A549 (cell line): Measurements from ENCODE around the gene MOB3C. TPM values are rescaled to one million over a fixed set of nuclear protein-coding genes. Genes with fewer than 3 reads are reported as not detected.

ENCODE experiments used
- ATAC-seq, 2 experiments: fragments of 200-7000 bp in 1 of 2; fragments of >200 bp in 1 of 2; cut with Nextera tagmentation in 1 of 2; cut with Tn5 transposase in 1 of 2; 3 replicates each; pipeline versions ENCODE4 v1.8.0 to v1.9.1; 2018 to 2020; ENCODE audit warnings: mild to moderate bottlenecking in 1 of 2, moderate library complexity in 1 of 2
- CTCF ChIA-PET: fragments of 300-600 bp; sonication (Branson Sonifier 250); formaldehyde crosslinking; extraction: SDS; loops from one replicate; lab custom pipeline; 2021; ENCODE audit warnings: antibody characterized with exemption, inconsistent platforms; lab: Yijun Ruan, JAX
- POLR2A ChIA-PET: fragments of 350-600 bp; formaldehyde crosslinking; extraction: SDS; loops from one replicate; lab custom pipeline; 2021; ENCODE audit warnings: antibody characterized with exemption, inconsistent platforms; lab: Yijun Ruan, JAX
- DNase-seq, 2 experiments: peaks; one replicate each; pipeline versions ENCODE4 v3.0.0 to v3.0.0-alpha.2; 2011 to 2016; ENCODE audit warnings: low read depth in 1 of 2, low spot score in 1 of 2
- FAIRE-seq: peaks from 2 replicates; lab custom pipeline; 2011; peaks lifted over from hg19 to GRCh38; lab: Jason Lieb, UNC
- H3K27ac ChIP-seq, 2 experiments: fragments of >200 bp; sonication (Bioruptor Twin); formaldehyde crosslinking; 3 replicates each; pipeline ENCODE4 v1.5.1; 2016 to 2017
- H3K4me1 ChIP-seq: fragments of >200 bp; sonication (Bioruptor Twin); formaldehyde crosslinking; 3 replicates; pipeline ENCODE4 v1.6.1; 2016
- H3K4me2 ChIP-seq: fragments of >200 bp; sonication (Bioruptor Twin); formaldehyde crosslinking; 3 replicates; pipeline ENCODE4 v1.6.1; 2016
- H3K4me3 ChIP-seq: fragments of >200 bp; sonication (Bioruptor Twin); formaldehyde crosslinking; 3 replicates; pipeline ENCODE4 v1.5.1; 2016
- H3K9me3 ChIP-seq: fragments of >200 bp; sonication (Bioruptor Twin); formaldehyde crosslinking; 3 replicates; pipeline ENCODE4 v1.6.1; 2016
- BHLHE40 ChIP-seq: IDR thresholded peaks from 2 replicates; pipeline ENCODE4 v1.6.1; 2012; ENCODE audit warnings: low read depth, low read length, inconsistent platforms
- CEBPB ChIP-seq, 2 experiments: fragments of >200 bp in 1 of 2; sonication (Bioruptor Twin) in 1 of 2; formaldehyde crosslinking in 1 of 2; IDR thresholded peaks; 2 replicates each; pipeline ENCODE4 v1.6.1; 2012 to 2016
- CHD2 ChIP-seq: fragments of 150-350 bp; IDR thresholded peaks from 2 replicates; pipeline ENCODE4 v1.6.1; 2014; ENCODE audit warnings: low read length; ENCODE audit not compliant: partially characterized antibody
- CTCF ChIP-seq: fragments of >200 bp; sonication (Bioruptor Twin); formaldehyde crosslinking; IDR thresholded peaks from 3 replicates; pipeline ENCODE4 v1.5.1; 2016
- E2F6 ChIP-seq: IDR thresholded peaks from 2 replicates; pipeline ENCODE4 v1.6.1; 2012; ENCODE audit warnings: low read depth, borderline replicate concordance
- ESRRA ChIP-seq: fragments of 150-350 bp; IDR thresholded peaks from 2 replicates; pipeline ENCODE4 v1.6.1; 2014; ENCODE audit warnings: mild to moderate bottlenecking, low read length, borderline replicate concordance
- FOSB ChIP-seq: fragments of 250-450 bp; sonication (Bioruptor Pico); IDR thresholded peaks from 2 replicates; pipeline ENCODE4 v1.5.0; 2020; ENCODE audit warnings: mild to moderate bottlenecking, moderate library complexity
- FOSL2 ChIP-seq, 2 experiments: fragments of 450-650 bp in 1 of 2; fragments of >200 bp in 1 of 2; sonication (Bioruptor Twin) in 1 of 2; formaldehyde crosslinking; IDR thresholded peaks; 2 replicates each; pipeline versions ENCODE4 v1.5.0 to v1.6.1; 2016 to 2020; ENCODE audit warnings: mild to moderate bottlenecking in 1 of 2, moderate library complexity in 1 of 2
- FOXS1 ChIP-seq: fragments of 250-450 bp; sonication (Bioruptor Pico); IDR thresholded peaks from 2 replicates; pipeline ENCODE4 v1.5.0; 2020; ENCODE audit warnings: mild to moderate bottlenecking, moderate library complexity
- GATA3 ChIP-seq: IDR thresholded peaks from 2 replicates; pipeline ENCODE4 v1.6.1; 2012; ENCODE audit warnings: borderline replicate concordance
- HDAC2 ChIP-seq: fragments of 200-600 bp; sonication (generic); IDR thresholded peaks from 2 replicates; pipeline ENCODE4 v1.6.1; 2016
- HMGXB4 ChIP-seq: fragments of 250-450 bp; sonication (Bioruptor Pico); IDR thresholded peaks from 2 replicates; pipeline ENCODE4 v1.5.0; 2021; ENCODE audit warnings: mild to moderate bottlenecking, moderate library complexity, borderline replicate concordance
- JUNB ChIP-seq: fragments of >200 bp; sonication (Bioruptor Twin); formaldehyde crosslinking; IDR thresholded peaks from 2 replicates; pipeline ENCODE4 v1.6.1; 2016
- KDM1A ChIP-seq: fragments of 200-600 bp; sonication (generic); IDR thresholded peaks from 2 replicates; pipeline ENCODE4 v1.6.1; 2016; ENCODE audit warnings: low read depth, mild to moderate bottlenecking
- MAX ChIP-seq: IDR thresholded peaks from 2 replicates; pipeline ENCODE4 v1.6.1; 2012
- RAD21 ChIP-seq, 2 experiments: fragments of >200 bp in 1 of 2; sonication (Bioruptor Twin) in 1 of 2; formaldehyde crosslinking in 1 of 2; IDR thresholded peaks in 1 of 2; conservative IDR thresholded peaks in 1 of 2; 2 replicates in 1 of 2; 3 replicates in 1 of 2; pipeline ENCODE4 v1.6.1; 2012 to 2018; ENCODE audit warnings: inconsistent platforms in 1 of 2
- RCOR1 ChIP-seq: fragments of 150-350 bp; IDR thresholded peaks from 2 replicates; pipeline ENCODE4 v1.6.1; 2014; ENCODE audit warnings: antibody characterized with exemption, low read length, low read depth
- RFX5 ChIP-seq: fragments of 450-650 bp; IDR thresholded peaks from 2 replicates; pipeline ENCODE4 v1.7.1; 2014; ENCODE audit warnings: antibody characterized with exemption, mild to moderate bottlenecking, moderate library complexity
- SMC3 ChIP-seq: fragments of >200 bp; sonication (Bioruptor Twin); formaldehyde crosslinking; IDR thresholded peaks from 3 replicates; pipeline ENCODE4 v1.6.1; 2018; ENCODE audit warnings: inconsistent platforms
- SREBF2 ChIP-seq: fragments of 450-650 bp; IDR thresholded peaks from 2 replicates; pipeline ENCODE4 v1.6.1; 2014; ENCODE audit warnings: mild to moderate bottlenecking, moderate library complexity
- USF2 ChIP-seq: fragments of 450-650 bp; IDR thresholded peaks from 2 replicates; pipeline ENCODE4 v1.6.1; 2014; ENCODE audit warnings: antibody characterized with exemption
- WGBS: methylation state at CpG from one replicate; pipeline ENCODE4 v1.1.6; 2017; ENCODE audit errors: missing lambda C conversion rate; 5-methylcytosine and 5-hydroxymethylcytosine counted together
- polyA plus RNA-seq, 4 experiments: library from polyadenylated mRNA; depleted of rRNA in 3 of 4; stranded (reverse); fragments of >200 nt; fragmentation: RNase III in 1 of 4; extraction: RNeasy Plus Mini Kit Qiagen cat#74134 plus additional on column Dnase treatment in 1 of 4; gene quantifications; 2 replicates in 3 of 4; 3 replicates in 1 of 4; pipeline ENCODE4 v1.2.3, GENCODE V29; 2011 to 2017

The MOB3C gene
- polyA plus RNA-seq, 2 of the 4 experiments (the other 2 are of a cell fraction), result 2.6 to 2.7 TPM

GRCh38 chr1:46622344-46622743 lies 5.7 kb upstream of the MOB3C start:
- H3K4me3 ChIP-seq, result no peak overlapping the region
- FAIRE-seq, result no peak

GRCh38 chr1:46621930-46622329 lies 5.3 kb upstream of the MOB3C start:
- ChIA-PET CTCF (interaction anchor here (1.0 to 4.6 kb wide), 5 partner anchors 13 to 104 kb away, joined by 3 to 35 read pairs (median 5); no protein-coding TSS in a partner anchor), POLR2A (no interaction called here)
- WGBS, result 41% methylated on average over 7 of the region's 7 CpGs

More at GRCh38 chr1:46622344-46622743, 5.7 kb upstream of the MOB3C start:
- 51% methylated on average over 3 of the region's 3 CpGs for WGBS
- Histone ChIP-seq H3K4me1 (no peaks in the 10 kb centered on the region), H3K27ac (no peak overlapping the region), H3K4me2 (no peak overlapping the region), H3K9me3 (no peaks in the 10 kb centered on the region)
- POLR2A ChIA-PET, result no interaction called here
- CTCF ChIA-PET, result interaction anchor here (1.0 to 4.6 kb wide), 5 partner anchors 14 to 104 kb away, joined by 3 to 35 read pairs (median 5); no protein-coding TSS in a partner anchor
- ATAC-seq, result peak; percentile 74 to 88; a peak in 5 of 6 replicates
- TF ChIP-seq SMC3, result peak; percentile 36; the same call in 1 of the 3 replicates
- no peak for TF ChIP-seq HDAC2
- no peak for TF ChIP-seq USF2
- TF ChIP-seq FOSL2 (IDR thresholded peaks at IDR 0.05), result no peak
- no peak for TF ChIP-seq FOSL2 (CRISPR knock-in tag; IDR thresholded peaks at IDR 0.05)
- TF ChIP-seq FOXS1 (CRISPR knock-in tag), result no peak
- TF ChIP-seq BHLHE40, result no peak
- TF ChIP-seq CEBPB (IDR thresholded peaks at IDR 0.05), result no peak
- peak; percentile 51 to 64 for TF ChIP-seq RAD21 (conservative IDR thresholded peaks at IDR 0.05 in 1 of 2, IDR thresholded peaks at IDR 0.05 in 1 of 2)
- TF ChIP-seq CHD2, result no peak
- no peak for TF ChIP-seq GATA3
- TF ChIP-seq CTCF, result peak; percentile 47
- no peak for TF ChIP-seq MAX
- TF ChIP-seq FOSB (CRISPR knock-in tag), result no peak
- no peak for TF ChIP-seq SREBF2
- TF ChIP-seq JUNB, result no peak
- no peak for TF ChIP-seq E2F6
- no peak for TF ChIP-seq ESRRA
- no peak for TF ChIP-seq RFX5
- DNase-seq, result peak; percentile 43 to 44

More at GRCh38 chr1:46621930-46622329, 5.3 kb upstream of the MOB3C start:
- Histone ChIP-seq H3K4me2 (no peak overlapping the region), H3K4me1 (peaks cover 3% of the 10 kb centered on the region; the same call in 1 of the 3 replicates), H3K4me3 (no peak overlapping the region), H3K27ac (no peak overlapping the region), H3K9me3 (no peaks in the 10 kb centered on the region)
- no peak for ATAC-seq
- no peak for FAIRE-seq
- no peak for DNase-seq
- TF ChIP-seq RCOR1, result no peak
- TF ChIP-seq KDM1A, result no peak
- TF ChIP-seq HMGXB4, result no peak
